Activated T-cell treated with anti-CD3 and anti-CD28 coated beads, Interleukin-2, amount 50 U/mL, for 1 hour (primary cell): ENCODE data around the gene PLXNA4.

ENCODE experiments used
- DNase-seq: peaks from one replicate; pipeline ENCODE4 v3.0.0-alpha.2; 2020

The PLXNA4 gene

DNA sequence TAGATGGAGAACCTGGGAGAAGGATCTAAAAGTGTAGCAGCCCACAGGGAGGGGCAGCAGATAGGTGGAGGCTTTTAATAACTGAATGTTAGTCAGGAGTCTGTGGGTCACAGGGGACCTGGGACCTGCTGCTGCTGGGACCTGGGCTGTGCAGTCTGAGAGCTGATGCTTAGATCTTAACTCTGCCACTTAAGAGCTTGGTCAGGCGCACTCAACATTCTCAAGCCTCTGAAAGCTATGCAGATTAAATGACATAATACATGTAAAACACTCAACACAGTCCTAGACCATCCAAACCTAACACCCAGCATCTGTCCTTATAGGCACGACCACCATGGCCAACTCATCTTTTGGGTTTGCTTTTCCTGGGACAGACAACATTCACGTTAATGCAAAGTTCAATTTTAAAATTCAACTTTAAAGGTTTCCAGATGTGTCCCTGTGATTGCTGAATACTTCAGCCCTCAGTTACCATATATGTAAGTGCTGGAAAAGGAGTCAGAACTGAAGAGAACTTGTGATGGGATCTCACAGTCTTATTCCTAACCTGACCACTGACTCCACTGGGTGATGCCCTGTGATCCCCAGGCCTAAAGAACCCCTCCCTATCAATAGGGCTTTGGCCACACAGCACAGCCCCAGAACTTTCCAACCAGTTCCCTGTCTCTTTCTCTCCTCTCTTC is 321.0 kb downstream of the PLXNA4 start:
- DNase-seq = no peak

DNA sequence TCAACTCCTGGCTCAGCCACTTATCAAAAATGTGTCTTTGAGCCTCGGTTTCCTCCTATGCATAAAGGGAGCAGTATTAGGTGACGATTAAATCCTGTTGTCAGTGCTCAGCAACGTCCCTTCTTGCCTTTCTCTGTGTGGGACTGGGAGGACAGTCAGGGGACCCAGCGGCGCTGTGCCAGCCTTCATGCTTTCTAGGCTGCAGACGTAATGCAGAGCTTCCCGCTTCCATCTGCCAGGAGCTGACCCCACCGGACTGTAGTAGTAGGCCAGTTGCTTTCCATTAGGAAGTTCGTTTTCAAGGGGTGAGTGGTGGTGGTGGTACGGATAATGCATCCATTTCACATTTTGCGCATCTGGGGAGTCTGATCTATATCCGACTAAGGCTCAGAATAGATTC is 321.8 kb downstream of the PLXNA4 start:
- no peak for DNase-seq

DNA sequence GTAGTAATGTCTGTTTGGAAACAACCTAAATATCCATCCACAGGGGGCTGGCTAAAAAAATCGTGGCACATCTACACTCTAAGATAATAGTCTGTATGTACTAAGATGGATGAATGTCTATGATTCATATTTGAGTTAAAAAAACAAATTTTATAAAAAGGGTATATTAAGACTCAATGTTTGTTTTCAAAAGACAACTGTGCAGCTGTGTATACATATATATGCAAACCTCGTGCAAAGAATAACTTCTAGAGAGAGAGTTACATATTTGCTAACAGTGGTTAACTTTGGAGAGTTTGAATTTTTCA is 323.5 kb downstream of the PLXNA4 start:
- no peak for DNase-seq

DNA sequence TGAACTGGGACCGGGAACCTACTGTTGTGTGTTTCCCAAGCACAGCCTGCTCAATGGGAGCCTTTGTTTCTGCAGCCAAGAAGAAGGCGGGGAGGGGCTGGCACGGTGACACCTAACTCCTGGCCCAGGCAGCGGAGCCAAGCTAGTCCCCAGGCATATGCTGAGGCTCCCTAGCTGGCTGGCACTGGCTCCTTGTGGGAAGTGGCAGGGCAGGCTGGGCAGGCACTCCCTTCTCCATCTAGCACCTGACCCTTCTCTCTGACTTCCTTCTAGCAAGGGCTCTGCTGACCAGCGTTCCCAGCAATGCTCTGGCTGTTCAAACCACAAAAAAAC is 325.0 kb downstream of the PLXNA4 start:
- no peak for DNase-seq

DNA sequence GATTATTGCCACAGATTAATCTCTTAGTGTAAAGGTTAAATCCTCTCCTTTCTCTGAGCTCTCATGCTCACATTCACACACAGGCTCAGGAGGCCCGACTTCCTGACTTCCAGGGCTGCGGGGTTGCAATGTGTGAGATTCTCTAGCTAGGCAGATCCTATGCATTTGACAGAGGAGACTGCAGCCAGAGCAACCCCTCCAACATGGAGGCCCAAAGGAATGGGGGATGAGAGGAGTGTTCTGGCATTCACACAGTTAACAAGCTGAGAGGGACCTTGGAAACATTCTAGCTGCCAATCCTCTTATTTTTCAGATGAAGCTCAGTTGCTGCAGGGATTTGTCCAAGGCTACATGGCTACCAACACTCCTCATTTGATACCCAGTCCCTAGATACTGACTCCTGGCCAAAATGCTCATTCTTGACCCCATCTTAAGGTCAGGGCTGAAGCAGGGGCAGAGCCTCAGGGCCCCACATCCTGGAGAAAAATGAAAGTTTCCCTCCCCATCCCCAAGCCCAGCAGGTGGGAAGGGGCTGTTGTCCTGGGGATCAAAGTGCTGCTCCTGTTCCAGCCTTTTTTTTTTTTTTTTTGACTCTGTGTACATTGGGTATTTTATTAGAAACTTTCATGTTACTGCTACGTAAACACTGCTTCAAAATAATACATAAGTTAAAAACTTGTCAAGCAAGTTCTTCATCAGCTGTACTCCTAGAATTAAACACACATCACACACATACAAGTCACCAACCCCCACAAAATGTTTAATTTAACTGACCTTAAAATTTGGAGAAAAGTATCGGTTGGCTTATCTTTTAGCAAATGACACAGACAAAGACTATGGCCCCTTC is 325.6 kb downstream of the PLXNA4 start:
- no peak for DNase-seq

DNA sequence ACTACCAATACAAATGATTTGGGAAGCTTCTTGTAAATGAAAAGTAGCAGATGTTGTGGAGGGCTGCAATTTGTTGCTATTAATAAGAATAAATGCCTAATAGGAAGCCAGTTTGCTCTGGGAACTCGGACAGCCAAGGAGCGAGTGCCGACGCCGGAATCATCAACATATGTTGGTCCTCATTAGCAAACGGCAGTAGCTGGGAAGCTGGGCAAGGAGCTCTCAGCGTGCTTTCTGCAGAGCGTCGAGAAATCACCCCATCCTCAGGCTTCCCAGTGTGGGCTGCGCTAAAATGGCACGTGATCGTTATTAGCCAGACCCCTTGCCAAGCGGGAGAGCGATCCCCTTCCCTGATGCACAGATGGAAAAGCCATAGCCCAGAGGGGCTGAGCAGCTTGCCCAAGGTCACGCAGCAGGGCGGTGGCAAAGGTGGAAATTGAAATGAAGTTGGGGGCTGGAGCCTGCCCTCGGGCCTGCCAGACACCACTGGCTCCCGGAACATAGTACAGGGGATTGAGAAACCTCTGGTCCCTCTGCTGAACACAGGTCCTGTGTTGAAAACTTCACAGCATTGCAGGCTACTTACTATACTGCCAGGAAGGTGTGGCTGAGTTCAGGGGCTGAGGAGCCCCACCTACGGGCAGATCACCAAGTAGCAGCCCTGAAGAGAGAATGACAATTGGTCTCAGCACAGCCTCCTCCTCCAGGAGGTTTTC is 326.9 kb downstream of the PLXNA4 start:
- no peak for DNase-seq

DNA sequence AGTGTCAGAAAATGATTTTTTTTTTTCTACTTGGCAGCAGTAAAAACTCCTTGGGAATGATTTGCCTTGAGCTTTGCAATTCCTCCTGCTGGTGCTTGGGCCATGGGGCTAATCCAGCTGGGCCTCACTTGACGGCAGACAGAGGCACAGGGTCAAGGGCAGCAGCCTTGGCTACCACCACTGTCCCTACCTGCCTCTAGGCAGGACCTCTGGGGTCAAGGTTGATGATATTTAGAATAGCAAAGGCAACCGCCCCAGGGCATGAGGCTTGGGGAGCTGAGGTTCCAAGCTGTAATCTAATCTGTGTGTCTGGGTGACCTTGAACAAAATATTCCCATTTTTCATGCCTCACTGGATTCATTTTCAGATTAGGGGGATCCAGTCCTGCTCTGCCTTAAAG is 327.4 kb downstream of the PLXNA4 start:
- DNase-seq = no peak

DNA sequence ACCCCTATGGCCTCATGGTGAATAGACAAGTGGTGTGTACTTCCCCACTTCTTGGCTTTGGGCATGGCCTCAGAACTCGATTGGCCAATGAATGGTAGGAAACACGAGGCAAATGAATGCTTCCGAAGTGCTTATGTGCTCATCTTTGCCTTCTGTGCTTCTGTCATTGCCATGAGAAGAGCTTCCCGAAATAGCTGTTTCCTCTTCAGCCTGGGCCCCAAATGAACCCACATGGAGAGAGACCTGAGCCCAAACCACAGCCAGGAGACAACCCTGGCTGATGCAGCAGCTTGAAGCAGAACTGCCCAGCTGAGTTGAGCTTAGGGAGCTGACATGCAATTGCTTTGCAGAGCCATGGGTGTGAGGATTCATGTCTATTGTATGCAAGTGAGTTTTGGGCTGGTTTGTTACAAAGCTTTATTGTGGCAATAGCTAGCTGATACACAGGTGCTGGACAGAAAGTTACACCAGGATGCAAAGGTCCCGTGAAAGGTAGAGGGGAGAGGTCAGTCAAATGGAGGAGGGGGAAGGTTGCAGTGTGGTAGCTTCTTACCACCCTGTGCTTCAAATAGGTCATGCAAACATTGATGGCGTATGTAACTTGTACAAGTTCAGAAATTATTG is 328.2 kb downstream of the PLXNA4 start:
- DNase-seq = no peak

DNA sequence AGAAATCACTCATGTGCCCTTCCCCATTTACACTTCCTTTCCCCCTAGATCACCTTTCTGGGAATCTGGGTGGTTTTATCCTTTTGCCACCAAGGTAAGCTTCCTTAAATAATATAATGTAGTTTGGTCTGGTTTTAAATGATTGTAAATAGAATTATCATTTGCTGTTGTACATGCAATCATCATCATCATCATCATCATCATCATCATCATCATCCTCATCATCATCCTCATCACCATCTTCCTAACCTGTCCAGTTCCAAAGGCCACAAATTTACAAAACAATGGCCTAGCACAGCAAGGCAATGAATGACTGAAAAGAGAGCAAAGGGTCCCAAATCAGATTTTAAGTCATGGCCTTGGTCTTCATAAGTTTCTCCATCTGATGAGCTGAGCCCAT is 329.7 kb downstream of the PLXNA4 start:
- no peak for DNase-seq

DNA sequence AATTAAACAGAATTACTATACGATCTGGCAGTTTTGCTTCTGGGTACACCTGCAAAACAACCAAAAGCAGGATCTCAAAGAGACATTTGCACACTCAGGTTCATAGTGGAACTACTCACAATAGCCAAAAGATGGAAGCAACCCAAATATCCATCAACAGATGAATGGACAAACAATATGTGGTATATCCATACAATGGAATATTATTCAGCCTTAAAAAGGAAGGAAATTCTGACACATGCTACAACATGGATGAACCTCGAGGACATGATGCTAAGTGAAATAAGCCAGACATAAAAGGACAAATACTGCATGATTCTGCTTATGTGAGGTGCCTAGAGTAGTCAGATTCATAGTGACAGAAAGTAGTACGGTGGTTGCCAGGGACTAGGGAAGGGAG is 330.7 kb downstream of the PLXNA4 start:
- DNase-seq = no peak

DNA sequence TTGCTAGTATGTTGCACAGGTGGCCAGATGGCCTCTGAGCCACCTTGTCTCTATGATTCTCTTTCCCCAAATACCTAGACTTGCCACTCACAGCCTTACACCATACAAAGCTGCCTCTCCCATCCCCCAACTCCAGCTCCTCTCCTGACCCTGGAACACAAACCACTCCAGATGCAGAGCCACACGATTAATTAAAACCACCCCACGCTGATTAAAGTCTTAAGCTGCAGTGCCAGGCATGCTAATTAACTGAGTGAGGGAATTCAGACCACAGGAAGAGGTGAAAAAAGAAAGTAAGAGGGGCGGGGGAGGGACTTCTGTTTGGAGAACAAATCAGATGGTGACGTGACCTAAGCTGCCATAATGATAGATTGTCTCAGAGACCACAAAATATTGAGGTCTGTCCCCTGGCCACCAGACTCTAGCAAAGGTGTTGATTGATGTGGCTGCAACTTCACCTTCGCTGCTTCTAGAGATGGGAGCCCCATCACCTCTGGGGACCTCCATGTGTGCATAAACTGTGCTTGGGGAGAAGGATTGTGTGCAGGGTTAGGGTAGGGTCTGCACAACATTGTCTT is 331.3 kb downstream of the PLXNA4 start:
- DNase-seq = no peak

DNA sequence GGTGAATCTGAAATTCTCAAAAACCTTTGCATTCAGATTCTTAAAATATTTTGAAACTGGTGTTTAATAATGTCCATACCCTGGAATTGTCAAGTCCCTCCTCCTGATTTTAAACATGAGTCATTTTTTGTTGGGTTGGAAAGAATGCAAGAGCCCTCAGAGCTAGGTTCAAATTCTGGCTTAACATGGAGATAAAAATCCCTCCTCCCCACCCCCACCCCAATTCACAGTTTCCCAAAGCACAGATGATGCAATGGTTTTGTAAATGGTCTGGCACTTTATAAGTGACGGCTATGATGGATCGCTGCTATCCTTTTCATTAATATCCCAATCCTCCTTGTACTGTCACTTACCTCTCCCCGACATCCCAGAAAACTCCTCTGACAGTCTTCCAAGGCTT is 332.8 kb downstream of the PLXNA4 start:
- DNase-seq = no peak

DNA sequence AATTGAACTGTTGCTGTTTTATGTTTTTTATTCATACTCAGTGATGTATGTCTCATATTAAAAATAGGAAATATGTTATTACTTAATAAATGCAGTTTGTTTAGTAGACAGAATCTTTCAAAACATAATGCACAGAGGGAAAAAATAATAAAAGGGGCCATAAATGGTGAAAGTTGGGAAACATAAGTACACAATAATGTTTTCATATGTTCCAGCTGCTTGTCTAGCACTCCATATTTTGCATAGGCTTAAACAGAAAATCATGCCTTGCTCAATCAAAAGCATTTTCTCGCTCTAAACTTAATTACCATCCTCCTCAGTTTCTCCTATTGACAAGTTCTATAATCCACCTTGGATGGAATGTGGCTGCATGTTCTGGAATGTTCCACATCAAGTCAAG is 333.2 kb downstream of the PLXNA4 start:
- DNase-seq = no peak

DNA sequence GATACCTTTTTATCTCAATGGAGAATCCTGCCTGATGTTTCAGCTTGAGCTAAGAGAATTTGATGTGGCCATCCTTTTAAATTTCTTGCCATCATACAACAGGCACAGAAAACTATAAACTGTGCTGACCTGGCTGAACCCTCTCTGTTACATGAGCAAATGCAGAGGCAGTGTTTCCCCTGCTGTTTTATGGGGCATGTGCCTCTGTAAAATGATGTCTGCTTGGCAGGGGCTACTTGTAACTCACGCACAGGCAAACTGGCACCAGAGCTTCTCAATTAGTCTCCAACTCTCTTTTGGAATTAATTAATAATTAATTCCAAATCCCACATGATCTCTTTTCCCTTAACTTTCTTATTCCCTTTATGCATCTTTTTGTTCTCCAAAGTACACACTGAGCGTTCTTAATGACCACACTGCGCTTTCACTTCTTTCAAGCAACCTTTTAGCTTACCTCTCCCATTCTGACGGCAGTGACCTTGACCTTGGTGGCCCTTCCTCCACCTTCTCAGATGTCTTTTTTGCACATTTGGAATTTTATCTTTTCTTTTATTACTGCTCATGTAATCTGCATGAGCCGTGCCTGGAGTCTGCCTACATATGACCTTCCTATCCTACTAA is 334.0 kb downstream of the PLXNA4 start:
- no peak for DNase-seq

DNA sequence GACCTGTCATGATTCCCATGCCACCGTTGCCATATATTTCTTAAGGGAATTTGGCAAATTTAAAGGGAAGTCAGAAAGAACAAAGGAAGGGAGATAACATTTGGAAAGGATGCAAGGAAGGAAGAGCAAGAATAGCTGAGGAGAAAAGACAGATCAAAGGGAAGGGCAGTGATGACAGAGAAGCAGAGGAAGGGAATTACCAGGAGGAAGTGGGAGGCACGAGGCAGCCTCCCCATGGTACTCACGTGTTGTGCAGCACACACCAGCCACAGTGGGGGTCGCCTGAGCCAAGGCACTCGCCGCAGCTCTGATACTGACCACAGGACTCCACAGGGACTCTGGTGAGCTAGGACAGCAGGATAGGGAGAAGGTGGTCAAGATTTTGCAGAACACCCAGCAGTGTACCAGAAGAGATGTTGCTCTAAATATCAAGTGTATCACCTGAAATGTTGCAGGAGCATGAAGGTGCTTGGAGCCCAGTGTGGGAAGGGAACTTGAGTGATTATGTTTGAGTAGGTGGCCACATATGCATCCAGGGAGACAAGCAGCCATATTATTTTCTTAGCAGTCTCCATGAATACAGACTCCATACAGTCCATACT is 335.3 kb downstream of the PLXNA4 start:
- DNase-seq = no peak

DNA sequence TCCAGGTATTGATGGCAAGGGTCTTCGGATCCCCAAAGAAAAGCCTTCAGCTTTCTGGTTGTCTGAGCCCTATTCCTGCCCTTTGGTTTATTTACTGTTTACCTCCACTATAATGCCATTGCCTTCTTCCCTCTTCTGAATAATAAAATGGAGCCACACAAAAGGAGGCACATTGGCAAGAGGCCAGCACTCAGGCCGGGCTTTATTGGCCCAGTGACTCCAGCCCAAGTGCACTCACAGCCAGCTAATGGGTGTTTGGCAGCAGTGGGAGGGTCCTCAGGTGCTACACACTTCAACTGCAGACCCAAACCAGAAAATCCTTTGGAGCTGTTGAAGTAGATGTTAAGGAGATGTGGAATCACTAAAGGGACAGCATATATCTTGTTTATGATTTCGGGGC is 336.0 kb downstream of the PLXNA4 start:
- DNase-seq = no peak

DNA sequence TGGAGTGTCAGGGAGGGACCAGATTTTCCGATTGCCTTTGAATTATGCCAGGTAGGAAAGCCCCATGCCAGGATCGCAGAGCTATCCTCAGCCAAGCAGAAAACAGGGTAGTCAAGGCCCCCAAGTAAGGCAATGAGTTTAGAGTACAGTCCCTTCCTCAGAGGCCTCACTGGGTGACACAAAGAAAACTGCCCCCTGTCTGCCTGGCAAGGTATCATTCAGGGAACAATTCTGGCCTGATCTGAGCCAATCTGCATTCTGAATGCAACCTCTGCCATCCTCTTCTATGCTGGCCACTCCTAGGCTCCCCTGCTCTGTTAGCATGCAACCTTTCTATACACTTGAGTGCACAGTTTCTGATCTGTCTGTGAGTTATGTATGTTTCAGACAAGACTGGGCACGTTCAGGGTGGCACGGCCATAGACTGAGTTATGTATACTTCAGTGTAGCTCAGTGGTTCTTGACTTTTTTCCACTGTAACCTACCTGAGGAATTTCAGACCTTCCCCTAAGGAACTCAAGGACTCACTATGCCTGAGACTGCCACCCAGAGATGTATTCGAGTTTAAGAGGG is 336.8 kb downstream of the PLXNA4 start:
- no peak for DNase-seq

DNA sequence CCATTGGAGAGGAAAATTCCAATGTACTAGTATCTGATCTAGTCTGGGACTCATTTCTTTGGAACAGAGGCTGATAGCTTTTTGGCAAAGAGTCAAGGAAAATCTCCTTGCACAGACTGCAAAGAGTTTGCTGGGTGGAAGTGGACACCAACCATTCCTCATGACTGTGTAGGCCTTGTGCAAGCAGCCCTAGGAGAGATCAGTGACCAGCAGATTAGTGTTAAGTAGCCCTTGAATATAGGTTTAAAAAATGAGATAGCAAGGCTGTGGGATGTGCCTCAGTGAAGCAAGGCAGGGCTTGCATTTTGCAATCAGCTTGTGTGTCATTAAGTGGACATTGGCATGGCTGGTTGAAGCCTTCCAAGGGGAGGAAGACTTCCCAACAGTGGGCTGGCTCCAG is 341.6 kb downstream of the PLXNA4 start:
- DNase-seq = no peak

DNA sequence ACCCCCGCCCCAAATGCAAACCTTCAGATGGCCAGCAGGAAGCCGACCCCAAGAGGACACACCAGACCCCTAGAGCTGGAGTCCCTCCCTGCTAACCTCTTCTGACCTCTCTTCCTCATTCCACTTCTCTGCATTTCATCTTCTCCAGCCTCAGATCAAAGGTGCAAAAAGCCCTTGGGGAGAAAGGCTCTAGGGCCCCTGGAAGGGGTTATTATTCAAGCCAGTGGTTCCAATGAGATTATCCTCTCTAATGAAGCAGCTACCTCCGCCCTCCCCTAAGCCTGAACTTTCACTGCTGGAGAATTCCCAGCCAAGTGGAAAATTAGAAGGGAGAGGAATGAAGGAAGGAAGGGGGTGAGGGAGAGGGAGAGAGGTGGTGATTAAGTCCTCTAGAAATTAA is 343.9 kb downstream of the PLXNA4 start:
- no peak for DNase-seq

DNA sequence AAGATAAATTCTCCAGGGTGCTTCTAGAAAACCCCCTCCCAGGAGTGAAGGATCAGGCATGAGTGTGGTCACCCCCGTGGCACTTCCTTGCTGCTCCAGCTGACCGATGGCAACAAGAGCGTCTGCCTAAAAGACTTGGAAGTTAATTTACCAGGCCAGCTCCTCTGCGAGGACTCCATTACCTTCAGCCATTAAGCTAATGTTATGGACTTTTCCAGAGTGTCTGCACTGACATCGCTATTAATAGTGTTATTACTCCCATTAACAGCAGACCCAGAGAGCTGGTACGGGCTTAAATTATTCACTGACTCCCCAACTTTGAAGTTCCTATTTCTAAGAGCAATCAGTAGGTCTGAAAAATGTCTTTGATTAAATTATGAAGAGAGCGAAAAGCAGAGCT is 345.8 kb downstream of the PLXNA4 start:
- DNase-seq = no peak

DNA sequence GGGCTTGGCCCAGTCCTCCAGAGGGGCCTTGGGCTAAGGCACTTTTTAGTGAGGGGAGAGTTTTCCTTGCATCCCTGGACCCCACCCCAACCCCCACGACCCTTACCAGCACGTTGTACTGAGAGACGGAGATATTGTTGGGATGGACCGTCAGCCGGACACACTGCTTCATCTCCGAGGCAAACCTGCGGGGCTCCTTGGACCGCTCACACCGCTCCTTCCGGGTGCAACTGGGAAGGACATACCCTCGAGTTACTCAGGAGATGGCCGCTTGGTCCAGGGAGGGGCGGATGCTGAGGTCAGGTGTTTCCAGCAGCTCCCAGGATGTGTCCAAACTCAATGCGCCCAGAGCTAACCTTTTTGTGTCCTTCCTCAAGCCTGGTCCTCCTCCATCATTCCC is 348.0 kb downstream of the PLXNA4 start:
- DNase-seq = no peak

DNA sequence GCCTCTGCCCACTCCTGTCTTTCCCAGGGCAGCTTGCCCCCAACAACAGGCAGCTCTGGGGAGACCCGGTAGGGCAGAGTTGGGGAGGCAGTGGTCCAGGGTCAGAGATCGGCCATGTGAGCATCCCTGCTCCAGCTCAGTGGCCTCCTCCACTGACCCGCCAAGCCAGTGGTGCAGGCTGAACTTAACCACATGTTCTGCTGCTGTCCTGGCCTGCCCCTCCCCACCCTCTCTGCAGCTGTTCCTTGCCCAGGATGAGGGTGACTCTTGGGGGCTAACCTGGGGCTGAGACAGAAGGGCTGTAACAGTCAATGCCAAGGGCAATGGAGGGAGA is 349.3 kb downstream of the PLXNA4 start:
- no peak for DNase-seq
